Activated CD4-positive, alpha-beta T cell treated with anti-CD3 and anti-CD28 coated beads, Interleukin-2, amount 50 U/mL, for 4 hours (primary cell): ENCODE data around the gene GOLGA2.
A peak's percentile ranks its signal among the peaks of the same experiment; 100 is the strongest.
"Not testable (repeated sequence)": the region's sequence is repeated elsewhere in the genome, so short reads cannot be mapped to it uniquely, and the experiment has no call there.

Source experiments
- DNase-seq, 2 experiments: peaks; one replicate each; pipeline ENCODE4 v3.0.0-alpha.2; 2020

The GOLGA2 gene

DNA sequence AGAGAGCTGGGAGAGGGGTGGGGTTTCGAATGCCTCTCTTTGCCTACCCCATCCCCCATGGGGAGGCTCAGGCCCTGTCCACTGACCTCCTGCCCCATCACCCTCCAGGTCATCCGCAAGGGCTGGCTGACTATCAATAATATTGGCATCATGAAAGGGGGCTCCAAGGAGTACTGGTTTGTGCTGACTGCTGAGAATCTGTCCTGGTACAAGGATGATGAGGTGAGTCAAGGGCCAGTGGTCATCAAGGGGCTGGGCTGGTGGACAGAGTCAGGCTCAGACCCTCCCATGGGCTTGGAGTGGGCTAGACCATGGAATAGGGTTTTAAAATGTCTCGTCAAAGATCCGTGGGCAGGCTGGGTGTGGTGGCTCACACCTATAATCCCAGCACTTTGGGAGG is 33.7 kb downstream of the GOLGA2 start:
- no peak for DNase-seq

GRCh38 chr9:128233817-128234406 is 41.9 kb downstream of the GOLGA2 start:
- DNase-seq = no peak

GRCh38 chr9:128232528-128233428 is 43.0 kb downstream of the GOLGA2 start:
- no peak for DNase-seq

- DNase-seq = no peak
These were observed 43.9 kb downstream of the GOLGA2 start for GRCh38 chr9:128231638-128232527.

DNA sequence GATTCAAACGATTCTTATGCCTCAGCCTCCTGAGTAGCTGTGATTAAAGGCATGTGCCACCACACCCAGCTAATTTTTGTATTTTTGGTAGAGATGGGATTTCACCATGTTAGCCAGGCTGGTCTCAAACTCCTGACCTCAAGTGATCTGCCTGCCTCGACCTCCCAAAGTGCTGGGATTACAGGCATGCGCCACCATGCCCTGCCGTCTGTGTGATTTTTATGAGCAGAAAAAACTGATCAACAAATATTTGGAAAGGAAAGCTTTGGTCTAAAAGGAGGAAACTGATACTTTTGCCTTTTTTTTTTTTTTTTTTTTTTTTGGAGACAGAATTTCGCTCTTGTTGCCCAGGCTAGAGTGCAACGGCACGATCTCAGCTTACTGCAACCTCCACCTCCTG is 44.9 kb downstream of the GOLGA2 start:
- not testable (repeated sequence) for DNase-seq

GRCh38 chr9:128226412-128226801 is 49.4 kb downstream of the GOLGA2 start:
- DNase-seq = no peak

DNA sequence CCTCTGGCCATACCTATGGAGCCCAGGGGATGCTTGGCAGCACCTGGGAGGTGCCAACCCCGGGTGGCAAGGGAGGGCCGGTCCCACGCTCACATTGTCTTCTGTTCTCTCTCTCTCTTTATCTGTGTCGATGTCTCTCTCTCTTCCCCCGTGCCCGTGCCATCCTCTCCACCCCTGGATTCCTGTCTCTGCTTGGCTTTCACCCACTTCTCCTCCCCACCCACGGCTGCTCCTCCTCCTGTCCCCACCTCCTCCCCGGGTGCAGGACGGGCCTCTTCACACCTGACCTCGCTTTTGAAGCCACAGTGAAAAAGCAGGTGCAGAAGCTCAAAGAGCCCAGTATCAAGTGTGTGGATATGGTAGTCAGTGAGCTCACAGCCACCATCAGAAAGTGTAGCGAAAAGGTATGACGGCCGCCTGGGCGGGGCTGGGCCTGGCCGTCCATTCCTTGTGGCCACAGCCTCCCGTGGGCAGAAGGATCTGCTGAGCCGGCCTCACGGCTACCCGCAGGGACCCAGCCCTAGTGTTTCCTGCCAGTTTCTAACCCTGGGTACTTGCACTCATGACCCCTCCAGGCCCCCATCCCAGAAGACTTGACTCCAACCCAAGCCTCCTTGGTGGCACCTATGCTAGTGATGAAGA is 49.9 kb downstream of the GOLGA2 start:
- DNase-seq = no peak

GRCh38 chr9:128224877-128225276 is 50.9 kb downstream of the GOLGA2 start:
- no peak for DNase-seq

DNA sequence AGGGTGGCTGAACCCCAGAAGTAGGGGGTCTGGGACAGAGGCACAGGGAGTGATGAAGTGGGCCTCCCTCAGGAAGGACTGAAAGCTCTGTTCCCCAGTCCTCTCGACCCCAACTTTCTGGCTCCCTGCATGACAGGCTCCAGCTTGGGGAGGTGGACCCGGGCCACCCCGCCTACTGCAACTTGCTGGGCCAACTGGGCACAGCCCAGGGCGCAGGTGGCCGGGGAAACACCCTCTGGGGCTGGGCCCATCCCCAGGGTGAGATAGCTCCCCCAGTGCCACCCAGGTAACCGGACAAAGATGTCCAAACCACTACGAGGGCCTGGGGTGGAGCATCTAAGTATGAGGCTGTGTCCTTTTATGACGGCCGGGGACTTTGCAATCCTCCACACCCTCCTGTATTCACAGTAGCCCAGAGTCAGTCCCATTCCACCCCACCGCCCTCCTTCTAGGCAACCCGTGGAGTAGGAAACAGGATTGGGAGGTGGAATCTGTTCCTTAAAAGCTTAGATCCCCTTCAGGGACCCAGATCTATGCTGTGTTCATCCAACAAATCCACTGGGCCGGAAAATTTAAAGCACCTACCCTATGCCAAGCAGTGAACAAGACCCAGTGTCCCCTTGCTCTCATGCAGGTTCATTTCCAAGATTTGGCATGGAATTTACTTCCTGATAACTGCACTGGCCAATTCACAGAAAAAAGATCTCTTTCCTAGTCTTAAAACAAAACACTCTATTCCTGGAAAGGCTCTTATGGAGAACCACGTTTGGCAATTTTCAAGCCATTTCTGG is 52.7 kb downstream of the GOLGA2 start:
- DNase-seq = no peak

GRCh38 chr9:128222026-128222425 is 53.8 kb downstream of the GOLGA2 start:
- DNase-seq = no peak

DNA sequence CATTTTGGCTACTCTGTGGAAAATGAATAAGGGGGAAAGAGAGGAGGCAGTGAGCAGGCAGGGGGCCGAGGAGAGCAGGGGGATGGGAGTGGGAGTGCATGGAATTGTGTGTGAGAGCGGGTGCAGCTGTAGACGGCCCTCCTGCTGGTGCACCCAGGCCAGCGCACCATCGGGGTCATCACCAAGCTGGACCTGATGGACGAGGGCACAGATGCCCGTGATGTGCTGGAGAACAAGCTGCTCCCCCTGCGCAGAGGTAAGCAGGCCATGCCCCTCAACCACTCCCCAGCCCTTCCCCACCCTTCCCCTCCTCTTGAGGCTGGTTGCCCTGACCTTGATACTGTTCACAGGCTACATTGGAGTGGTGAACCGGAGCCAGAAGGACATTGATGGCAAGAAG is 56.0 kb downstream of the GOLGA2 start:
- DNase-seq = no peak

DNA sequence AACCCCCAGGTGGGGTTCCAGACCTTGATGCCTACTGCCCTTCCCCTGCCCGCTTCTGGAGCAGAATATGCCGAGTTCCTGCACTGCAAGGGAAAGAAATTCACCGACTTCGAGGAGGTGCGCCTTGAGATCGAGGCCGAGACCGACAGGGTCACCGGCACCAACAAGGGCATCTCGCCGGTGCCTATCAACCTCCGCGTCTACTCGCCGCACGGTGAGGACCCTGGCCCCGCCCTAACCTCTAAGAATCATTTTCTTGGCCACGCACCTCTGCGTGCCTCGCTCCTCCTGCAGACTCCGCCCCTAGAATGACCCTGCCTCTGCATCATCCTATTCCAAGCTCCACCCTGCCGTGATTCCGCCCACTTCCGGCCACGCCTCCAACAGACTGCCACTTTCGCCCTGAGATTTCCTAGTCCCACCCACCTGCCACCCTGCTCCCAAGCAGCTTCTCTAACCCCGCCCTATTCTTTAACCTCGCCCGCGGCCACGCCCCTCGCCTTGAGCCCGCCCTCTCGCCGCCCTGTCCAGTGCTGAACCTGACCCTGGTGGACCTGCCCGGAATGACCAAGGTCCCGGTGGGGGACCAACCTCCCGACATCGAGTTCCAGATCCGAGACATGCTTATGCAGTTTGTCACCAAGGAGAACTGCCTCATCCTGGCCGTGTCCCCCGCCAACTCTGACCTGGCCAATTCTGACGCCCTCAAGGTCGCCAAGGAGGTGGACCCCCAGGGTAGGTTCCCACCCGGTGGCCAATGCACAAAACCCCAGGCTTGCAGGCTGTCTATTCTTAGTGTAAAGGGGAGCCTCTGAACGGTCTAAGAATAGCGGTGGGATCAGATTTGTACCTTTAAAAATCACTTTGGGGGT is 57.1 kb downstream of the GOLGA2 start:
- peak; percentile 86 to 89 for DNase-seq

GRCh38 chr9:128218172-128218517 is 57.7 kb downstream of the GOLGA2 start:
- DNase-seq = no peak

DNA sequence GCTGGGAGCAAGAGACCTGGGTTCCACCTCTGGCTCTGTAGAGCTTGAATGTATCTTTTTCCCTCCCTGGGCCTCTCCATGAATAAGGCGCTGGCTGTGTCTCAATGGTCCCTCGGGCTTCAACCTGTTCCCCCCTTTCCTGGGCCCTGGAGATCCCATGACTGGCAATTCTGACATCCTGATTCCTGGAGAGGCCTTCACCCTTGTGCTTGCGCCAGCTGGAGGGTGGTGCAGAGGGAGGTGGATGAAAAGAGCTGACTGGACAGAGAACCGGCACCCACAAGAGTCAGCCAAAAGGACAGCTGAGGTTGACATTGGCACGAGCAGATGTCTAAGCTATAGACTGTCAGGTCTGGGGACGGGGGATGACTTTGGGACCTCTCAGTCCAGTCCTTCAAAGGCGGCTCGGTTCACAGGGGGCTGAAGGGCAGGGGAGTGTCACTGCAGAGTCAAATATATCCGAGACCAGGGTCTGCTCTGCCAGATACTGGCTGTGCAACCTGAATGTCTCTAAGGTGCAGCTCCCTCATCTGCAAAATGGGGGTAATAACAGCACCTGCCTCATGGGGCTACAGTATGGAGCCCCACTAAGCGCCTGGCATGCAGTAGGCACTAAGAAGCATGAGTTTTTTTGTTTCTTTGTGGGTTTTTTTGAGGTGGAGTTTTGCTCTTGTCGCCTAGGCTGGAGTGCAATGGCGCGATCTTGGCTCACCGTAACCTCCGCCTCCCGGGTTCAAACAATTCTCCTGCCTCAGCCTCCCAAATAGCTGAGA is 58.8 kb downstream of the GOLGA2 start:
- DNase-seq = no peak

GRCh38 chr9:128215491-128216409 is 60.1 kb downstream of the GOLGA2 start:
- no peak for DNase-seq

GRCh38 chr9:128214571-128215490 is 61.0 kb downstream of the GOLGA2 start:
- DNase-seq = no peak

- DNase-seq = no peak
These were observed 61.9 kb downstream of the GOLGA2 start for GRCh38 chr9:128213746-128214497.

DNA sequence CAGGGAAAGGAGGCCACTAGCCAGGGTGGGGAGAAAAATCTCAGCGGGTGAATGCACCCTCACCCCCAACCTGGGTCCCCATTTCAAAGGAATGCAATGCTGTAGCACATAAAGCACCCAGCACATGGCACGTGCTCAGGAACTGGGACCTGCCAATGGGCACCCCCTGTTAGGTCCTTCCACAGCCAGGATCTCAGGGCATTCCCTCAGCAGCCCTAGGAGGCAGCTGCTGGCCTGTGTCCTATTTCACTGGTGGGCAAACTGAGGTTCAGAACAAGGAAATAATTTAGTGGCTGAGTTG is 63.9 kb downstream of the GOLGA2 start:
- DNase-seq = no peak
